Measurements from ENCODE around the gene PHKG2. TPM values are rescaled to one million over a fixed set of nuclear protein-coding genes. Genes with fewer than 3 reads are reported as not detected.

Gene PHKG2
- total and polyA plus RNA-seq, 8 donors, result 24.5 to 35.8 (median 29.3) TPM

GRCh38 chr16:30780021-30780420 lies 31.8 kb downstream of the PHKG2 start:
- H3K36me3 ChIP-seq, result peaks cover 0 to 31% of the 10 kb centered on the region in 2 donors
- H3K27ac ChIP-seq, result no peak overlapping the region
- no peak for TF ChIP-seq CTCF (IDR thresholded peaks at IDR 0.05)
- H3K9me3 ChIP-seq, result no peaks in the 10 kb centered on the region
- intact Hi-C loops (cut with DNase I), result no loop called here
- H3K4me3 ChIP-seq, result no peak overlapping the region
- peaks cover 5 to 35% of the 10 kb centered on the region in 2 donors for H3K4me1 ChIP-seq
- ATAC-seq (no peak), DNase-seq (no peak)
- no peaks in the 10 kb centered on the region for H3K27me3 ChIP-seq

- no peak for TF ChIP-seq CTCF (IDR thresholded peaks at IDR 0.05)
- Histone ChIP-seq H3K4me3 (no peak overlapping the region), H3K4me1 (peaks cover 5 to 35% of the 10 kb centered on the region in 2 donors), H3K9me3 (no peaks in the 10 kb centered on the region), H3K27ac (peak overlapping the region in 1 of 2 donors; percentile 13), H3K36me3 (peaks cover 0 to 31% of the 10 kb centered on the region in 2 donors), H3K27me3 (no peaks in the 10 kb centered on the region)
- intact Hi-C loops (cut with DNase I), result no loop called here
- no peak for ATAC-seq
- no peak for DNase-seq
These were observed 32.3 kb downstream of the PHKG2 start for GRCh38 chr16:30780549-30780948.

GRCh38 chr16:30782486-30783279 lies 34.5 kb downstream of the PHKG2 start:
- no peak overlapping the region for H3K27ac ChIP-seq
- DNase-seq (no peak), ATAC-seq (no peak)
- H3K4me1 ChIP-seq, result peaks cover 0 to 38% of the 10 kb centered on the region in 2 donors
- no peaks in the 10 kb centered on the region for H3K27me3 ChIP-seq
- TF ChIP-seq CTCF (IDR thresholded peaks at IDR 0.05), result no peak
- H3K4me3 ChIP-seq, result no peak overlapping the region
- intact Hi-C loops (cut with DNase I), result no loop called here
- peaks cover 0 to 31% of the 10 kb centered on the region in 2 donors for H3K36me3 ChIP-seq
- H3K9me3 ChIP-seq, result no peaks in the 10 kb centered on the region

GRCh38 chr16:30783280-30784109 lies 35.3 kb downstream of the PHKG2 start:
- no peaks in the 10 kb centered on the region for H3K9me3 ChIP-seq
- ATAC-seq, result no peak
- intact Hi-C loops (cut with DNase I), result no loop called here
- H3K36me3 ChIP-seq, result peaks cover 0 to 31% of the 10 kb centered on the region in 2 donors
- H3K4me3 ChIP-seq, result no peak overlapping the region
- DNase-seq, result no peak
- no peak for TF ChIP-seq CTCF (IDR thresholded peaks at IDR 0.05)
- H3K27me3 ChIP-seq, result no peaks in the 10 kb centered on the region
- H3K4me1 ChIP-seq, result peaks cover 0 to 46% of the 10 kb centered on the region in 2 donors
- H3K27ac ChIP-seq, result no peak overlapping the region

- Histone ChIP-seq H3K9me3 (no peaks in the 10 kb centered on the region), H3K27me3 (no peaks in the 10 kb centered on the region), H3K4me1 (peaks cover 0 to 48% of the 10 kb centered on the region in 2 donors), H3K27ac (no peak overlapping the region), H3K36me3 (peaks cover 0 to 31% of the 10 kb centered on the region in 2 donors), H3K4me3 (no peak overlapping the region)
- DNase-seq (no peak), ATAC-seq (no peak)
- TF ChIP-seq CTCF (IDR thresholded peaks at IDR 0.05), result no peak
- intact Hi-C loops (cut with DNase I), result no loop called here
These were observed 36.0 kb downstream of the PHKG2 start for GRCh38 chr16:30784215-30784614.
